Heart left ventricle (tissue), 13 donors: ENCODE measurements around the gene PTPRN2.

ENCODE experiments used
- CTCF ChIP-seq, 12 donors: fragments of 200-600 bp; sonication (generic) in 4 of 12; IDR thresholded peaks; one replicate each; pipeline versions ENCODE4 v1.5.0 to v1.8.0; 2018 to 2022; ENCODE audit warnings: antibody characterized with exemption in 12 of 12, mild to moderate bottlenecking in 5 of 12
- POLR2A ChIP-seq, 2 donors: fragments of 450-650 bp; IDR thresholded peaks; one replicate each; pipeline ENCODE4 v1.6.1; 2017; ENCODE audit warnings: antibody characterized with exemption in 2 of 2, mild to moderate bottlenecking in 2 of 2, moderate library complexity in 2 of 2
- donor health status: ischemic (EF 13 %, LVEDD 7.1; RV severe dilation, severe dysfunction).
- donor health status: DM: no; HTN: yes; CAD: no.
- donor health status: DM: no; HTN: no; CAD: no.
- donor health status: ischemic (EF 25% LVEDD 6.9; RV normal size, moderate dysfunction).
- donor health status: ischemic (EF 25% LVEDD 5.7; RV mildly dilated, moderate dysfunction).
- donor health status: ischemic (EF 35%, LVEDD 5.7; RV mildly dilated, moderate dysfunction).
- donor health status: nonischemic (EF 11% LVEDD 7.7; RV severe dilation, severe dysfunction).
- donor health status: DM: yes; HTN: yes; CAD: no.
- donor health status: PGD.
- donor health status: ischemic (EF 29% LVEDD 5.4; RV normal size, mild dysfunction).
- donor health status: nonischemic (EF 23%, LVEDD 6.1; RV moderate dilation, normal function).

GRCh38 chr7:157944734-157945291 is 642.8 kb downstream of the PTPRN2 start:
- no peak for TF ChIP-seq CTCF (IDR thresholded peaks at IDR 0.05)
- no peak for TF ChIP-seq POLR2A (IDR thresholded peaks at IDR 0.05)
